GM19193 (cell line): ENCODE measurements around the gene RLBP1.

ENCODE experiments used
- POLR2A ChIP-seq: IDR thresholded peaks from 4 replicates; pipeline ENCODE4 v1.6.1; 2011; ENCODE audit not compliant: insufficient read depth, insufficient read length; ENCODE audit errors: extremely low read depth

Gene RLBP1

DNA sequence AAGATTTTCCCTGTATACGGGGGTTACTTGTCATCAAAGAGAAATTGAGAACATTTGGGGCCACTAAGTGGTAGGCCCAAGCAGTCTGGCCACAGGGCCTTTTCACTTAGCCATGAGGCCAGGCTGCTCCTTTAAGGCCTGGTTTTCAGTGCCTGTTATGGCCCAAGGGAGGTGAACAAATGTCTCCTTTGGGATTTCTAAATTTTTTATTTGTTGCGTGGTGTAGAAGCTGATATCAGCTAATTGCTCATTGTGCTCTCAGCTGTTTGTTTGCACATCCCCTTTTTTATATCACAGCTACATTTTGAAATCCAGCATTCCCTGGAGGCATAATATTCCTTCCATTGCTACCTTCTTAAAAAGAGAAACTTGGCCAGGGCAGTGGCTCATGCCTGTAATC is 48.5 kb downstream of the RLBP1 start:
- TF ChIP-seq POLR2A: no peak

DNA sequence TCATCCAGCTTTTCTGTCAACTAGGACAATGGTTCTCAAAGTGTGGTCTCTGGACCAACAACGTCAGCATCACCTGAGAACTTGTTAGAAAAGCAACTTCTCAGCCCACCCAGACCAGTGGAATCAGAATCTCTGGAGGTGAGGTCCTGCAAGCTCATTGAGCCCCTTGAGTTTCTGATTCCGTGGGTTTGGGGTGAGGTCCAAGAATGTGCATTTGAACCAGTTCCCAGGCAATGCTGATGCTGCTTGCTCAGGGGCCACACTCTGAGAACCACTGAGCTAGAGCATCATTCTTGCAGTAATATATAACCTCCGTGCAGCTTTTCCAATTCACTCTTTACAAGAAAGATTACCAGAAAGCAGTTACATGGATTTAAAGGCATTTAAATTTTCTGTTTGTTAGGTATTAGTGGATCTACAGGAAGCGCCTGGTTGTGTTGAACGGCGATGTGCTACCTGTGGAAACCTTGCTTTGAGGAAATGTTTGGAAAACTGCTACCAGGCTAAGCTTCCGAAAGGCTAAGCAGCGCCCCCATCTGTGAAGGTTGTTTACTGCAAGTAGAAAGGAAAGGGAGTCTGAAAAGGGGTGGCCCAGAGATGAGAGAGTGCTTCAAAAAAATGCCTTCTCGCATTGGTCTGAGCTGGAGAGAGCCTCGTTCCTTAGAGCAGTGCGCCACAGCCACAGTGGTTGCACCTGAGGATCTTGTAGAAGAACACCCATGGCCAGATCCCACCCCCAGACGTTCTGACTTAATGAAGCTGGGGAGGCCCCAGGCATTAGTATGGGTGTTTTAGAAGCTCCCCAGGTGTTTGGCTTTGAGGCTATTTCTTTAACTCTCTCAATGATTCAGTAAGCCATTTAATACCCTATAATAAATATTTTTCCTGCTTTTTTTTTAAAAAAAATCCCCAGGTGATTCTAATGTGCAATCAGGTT is 50.0 kb downstream of the RLBP1 start:
- no peak for TF ChIP-seq POLR2A

DNA sequence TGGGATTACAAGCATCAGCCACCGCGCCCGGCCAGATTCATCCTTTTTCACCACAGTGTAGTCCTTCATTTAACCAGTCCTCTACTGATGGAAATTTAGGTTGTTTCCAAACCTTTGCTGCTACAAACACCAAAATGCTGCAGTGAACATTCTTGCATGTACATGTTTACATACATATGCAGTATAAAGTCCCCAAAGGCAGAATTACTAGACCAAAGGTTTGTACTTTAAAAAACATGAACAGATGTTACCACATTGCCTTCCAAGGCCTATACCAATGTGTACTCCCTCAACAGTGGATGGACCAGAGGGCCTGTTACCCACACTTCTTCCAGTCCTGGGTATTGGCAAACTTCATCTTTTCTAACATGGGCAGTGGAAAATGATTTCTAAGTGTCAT is 51.0 kb downstream of the RLBP1 start:
- TF ChIP-seq POLR2A: no peak

DNA sequence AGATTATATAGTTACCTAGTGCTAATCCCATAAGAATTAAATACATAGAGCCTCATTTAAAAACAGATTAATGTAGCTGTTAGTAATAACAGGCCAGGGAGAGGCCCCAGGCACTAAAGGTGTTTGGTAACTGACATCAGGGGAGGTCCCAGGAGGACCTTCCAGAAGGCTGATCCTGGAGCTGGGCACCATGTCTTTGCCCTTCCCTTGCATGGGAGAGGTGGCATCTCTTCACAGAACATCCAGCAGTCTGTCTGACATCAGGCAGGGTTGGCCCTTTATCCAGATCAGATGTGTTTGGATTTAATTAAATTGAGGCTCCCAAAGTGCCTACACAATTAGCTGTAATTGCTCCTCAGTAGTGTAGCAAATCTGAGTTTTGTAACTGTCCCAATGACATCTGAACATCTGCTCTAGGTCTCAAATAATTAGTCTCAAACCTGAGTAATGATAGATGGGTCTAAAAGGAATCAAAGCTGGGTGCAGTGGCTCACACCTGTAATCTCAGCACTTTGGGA is 53.0 kb downstream of the RLBP1 start:
- no peak for TF ChIP-seq POLR2A

DNA sequence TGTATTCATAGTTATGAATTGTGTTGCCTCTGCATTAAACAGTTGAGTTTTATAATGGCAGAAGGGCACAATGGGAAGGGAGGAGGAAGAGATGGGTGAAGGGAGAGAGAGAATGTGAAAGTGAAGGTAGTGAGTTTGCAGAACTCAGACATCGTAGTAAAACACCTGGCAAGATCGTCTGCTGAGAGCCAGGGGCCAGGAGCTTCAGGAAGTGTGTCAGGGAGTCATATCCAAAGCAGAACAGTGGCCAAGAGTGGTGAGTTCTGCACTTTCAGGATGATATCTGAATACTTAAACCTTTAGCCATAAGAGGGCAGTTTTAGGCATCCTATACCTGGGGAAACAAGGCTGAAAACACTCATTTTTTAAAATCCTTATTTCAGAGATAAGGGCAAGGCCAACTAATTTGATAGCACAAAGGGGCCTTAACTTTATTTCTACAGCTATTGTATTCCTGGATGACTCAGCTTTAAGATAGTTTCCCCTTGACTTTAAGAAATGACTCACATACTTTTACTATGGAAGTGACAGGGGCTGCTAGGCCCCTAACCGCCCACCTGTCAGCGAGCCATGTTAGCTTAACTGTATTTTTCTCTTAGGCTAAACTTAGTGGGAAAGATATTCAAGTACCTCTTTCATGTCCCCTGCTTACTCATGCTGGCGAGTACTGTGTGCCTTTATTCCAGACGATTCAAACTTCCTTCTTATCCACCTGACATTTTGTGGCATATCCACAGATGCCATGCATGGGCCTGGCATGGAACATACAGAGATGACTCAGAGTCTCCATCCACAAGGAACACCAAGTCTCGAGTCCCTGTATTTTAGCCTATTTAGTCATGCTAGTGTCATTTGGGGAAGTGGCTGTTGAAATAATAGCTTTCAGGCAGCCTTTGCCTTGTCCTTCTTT is 53.9 kb downstream of the RLBP1 start:
- TF ChIP-seq POLR2A: no peak

DNA sequence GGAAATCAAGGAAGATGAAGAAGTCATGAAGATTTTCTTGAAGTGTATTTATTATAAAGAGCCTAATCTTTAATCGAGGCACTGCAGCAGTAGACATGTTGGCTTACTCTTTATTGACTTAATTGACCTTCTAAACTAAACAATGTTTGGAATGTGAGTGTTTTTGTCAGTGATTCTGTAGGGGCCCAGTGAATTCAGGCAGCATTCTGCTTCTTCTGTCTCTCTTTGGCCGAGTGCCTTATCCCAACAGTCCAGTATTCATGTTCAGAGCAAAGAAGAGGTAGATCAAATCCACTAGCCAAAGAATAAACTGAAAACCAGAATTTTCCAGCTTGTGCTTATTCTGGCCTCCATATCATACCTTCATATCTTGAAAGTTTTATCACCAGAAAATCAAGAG is 55.7 kb downstream of the RLBP1 start:
- no peak for TF ChIP-seq POLR2A

DNA sequence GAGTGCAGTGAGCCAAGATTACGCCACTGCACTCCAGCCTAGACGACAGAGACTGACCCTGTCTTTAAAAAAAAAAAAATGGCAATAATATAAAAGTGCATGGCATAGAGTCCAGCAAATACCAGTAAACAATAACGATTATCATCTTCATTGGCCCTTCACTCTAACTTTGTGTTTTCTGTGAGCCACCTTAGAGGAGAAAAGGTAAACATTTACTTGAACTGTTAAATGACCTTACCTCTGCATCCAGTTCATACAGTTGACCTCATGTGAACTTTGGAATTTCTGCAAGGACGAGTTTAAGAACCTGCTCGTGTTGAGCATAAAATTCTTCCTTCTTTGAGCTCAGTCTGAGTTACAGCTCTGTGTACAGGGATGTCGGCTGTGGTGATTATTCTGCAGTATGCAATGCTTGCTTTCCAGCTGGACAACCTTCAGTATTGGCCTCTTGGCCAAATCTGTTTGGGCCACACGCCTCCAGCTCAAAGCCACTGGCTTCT is 56.6 kb downstream of the RLBP1 start:
- TF ChIP-seq POLR2A: no peak

DNA sequence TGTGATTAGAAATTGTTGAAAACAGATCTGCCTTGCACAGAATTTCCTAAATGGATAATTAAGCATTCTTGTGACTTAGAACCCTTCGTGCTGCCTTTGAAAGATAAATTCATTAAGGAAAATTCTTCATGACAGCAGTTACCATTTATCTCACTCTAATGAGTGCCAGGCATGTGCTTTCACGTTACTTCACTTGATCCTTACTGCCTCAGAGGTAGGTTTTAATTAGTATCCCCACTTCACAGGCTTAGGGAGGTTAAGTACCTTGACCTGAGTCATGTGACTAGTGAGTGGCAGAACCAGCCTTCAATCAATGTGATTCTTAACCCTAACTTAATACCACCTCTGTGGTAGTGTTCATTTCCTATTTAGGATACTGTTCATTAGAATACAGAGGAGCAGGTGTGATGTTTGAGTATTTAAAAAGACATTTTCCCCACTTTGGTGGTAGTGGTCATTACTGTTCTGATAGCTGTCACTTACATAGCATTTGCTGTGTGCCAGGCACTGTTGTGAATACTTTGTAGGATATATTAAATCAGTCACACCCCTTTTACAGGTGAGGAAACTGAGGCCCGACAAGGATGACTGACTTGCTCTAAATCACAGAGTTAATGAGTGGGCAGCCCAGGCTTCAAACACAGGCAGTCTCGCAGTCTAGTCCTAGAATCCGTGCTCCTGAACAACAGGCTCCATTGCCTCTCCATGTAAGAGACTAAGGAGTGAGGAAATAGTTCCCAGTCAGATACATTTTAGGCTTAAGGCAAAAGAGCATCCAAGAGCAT is 57.9 kb downstream of the RLBP1 start:
- TF ChIP-seq POLR2A: no peak

DNA sequence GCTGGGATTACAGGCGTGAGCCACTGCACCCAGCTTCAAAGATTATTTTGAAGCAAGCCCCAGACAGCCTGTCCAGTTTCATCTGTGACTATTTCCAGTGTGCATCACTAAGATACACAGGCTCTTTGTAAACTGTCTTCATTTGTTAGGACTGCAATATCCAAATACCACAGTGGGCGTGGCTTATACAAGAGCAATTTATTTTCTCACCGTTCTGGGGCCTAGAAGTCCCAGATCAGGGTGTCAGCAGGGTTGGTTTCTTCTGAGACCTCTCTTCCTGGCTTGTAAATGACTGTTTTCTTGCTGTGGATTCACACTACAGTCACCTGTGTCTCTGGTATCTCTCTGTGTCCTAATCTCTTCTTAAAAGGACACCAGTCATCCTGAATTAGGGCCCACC is 59.7 kb downstream of the RLBP1 start:
- no peak for TF ChIP-seq POLR2A
